ENCODE data around the gene PLXNB1.

The PLXNB1 gene

DNA sequence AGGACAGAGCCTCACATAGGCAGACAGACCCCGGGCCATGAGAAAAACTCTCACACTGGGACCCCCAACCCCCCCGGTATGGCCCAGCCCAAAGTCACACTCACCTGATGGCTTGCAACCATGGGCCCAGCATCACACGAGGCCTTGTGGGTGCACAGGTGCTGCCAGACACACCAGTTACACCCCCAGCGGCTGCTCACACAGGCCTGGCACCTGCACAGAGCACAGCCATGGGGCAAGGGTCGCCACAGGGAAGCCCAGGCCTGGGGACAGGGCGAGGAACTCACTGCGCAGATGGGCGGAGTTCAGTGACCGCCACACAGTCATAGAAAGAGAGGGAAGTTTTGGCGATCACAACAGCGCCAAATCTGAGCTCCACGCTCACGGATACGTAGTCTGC, 9.3 kb downstream of the PLXNB1 start:
- TF ChIP-seq EZH2 (IDR thresholded peaks at IDR 0.05) (no peak), POLR2AphosphoS5 (IDR thresholded peaks at IDR 0.05; ENCODE audit: borderline replicate concordance, low read depth, low read length) (no peak), FOXP2 (optimal IDR thresholded peaks at IDR 0.05; ENCODE audit: control extremely low read depth, extremely low read length, insufficient read depth) (no peak)
- no peak overlapping the region for H3K4me3 ChIP-seq
- no peak overlapping the region for H3K9ac ChIP-seq (ENCODE audit: insufficient read length)
- H3K9me3 ChIP-seq (ENCODE audit: low read depth, low read length): no peaks in the 10 kb centered on the region
- DNase-seq (ENCODE audit: low read depth, low spot score): no peak
- no peak overlapping the region for H3K27ac ChIP-seq
- H3K36me3 ChIP-seq (ENCODE audit: insufficient read depth, low read length): no peaks in the 10 kb centered on the region

DNA sequence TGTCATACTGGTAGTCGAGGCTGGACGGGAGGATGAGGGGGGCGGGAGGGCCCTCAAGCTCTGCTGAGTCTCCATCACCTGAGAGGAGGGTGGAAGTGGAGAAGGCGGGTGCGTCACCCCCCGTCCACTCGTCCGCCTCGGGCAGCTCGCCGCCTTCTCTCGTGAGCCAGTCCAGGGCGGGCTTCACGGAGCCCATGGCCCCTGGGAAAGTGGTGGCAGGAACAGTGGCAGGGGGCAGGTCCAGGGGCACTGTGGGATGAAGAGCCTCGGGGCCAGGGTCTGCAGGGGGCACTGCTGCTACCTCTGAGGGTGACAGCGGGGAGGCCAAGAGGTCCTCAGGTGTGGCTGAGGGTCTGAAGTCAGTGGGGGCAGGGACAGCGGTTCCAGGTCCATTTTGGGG, 10.3 kb downstream of the PLXNB1 start:
- Histone ChIP-seq H3K36me3 (ENCODE audit: insufficient read depth, low read length) (no peaks in the 10 kb centered on the region), H3K27ac (no peak overlapping the region), H3K9ac (ENCODE audit: insufficient read length) (no peak overlapping the region), H3K4me3 (no peak overlapping the region), H3K9me3 (ENCODE audit: low read depth, low read length) (no peaks in the 10 kb centered on the region)
- DNase-seq (ENCODE audit: low read depth, low spot score): no peak
- no peak for TF ChIP-seq FOXP2 (optimal IDR thresholded peaks at IDR 0.05; ENCODE audit: control extremely low read depth, extremely low read length, insufficient read depth)

- Histone ChIP-seq H3K4me3 (no peak overlapping the region), H3K36me3 (ENCODE audit: insufficient read depth, low read length) (no peaks in the 10 kb centered on the region), H3K9me3 (ENCODE audit: low read depth, low read length) (no peaks in the 10 kb centered on the region)
Observed at GRCh38 chr3:48419149-48419548, 10.7 kb downstream of the PLXNB1 start.

DNA sequence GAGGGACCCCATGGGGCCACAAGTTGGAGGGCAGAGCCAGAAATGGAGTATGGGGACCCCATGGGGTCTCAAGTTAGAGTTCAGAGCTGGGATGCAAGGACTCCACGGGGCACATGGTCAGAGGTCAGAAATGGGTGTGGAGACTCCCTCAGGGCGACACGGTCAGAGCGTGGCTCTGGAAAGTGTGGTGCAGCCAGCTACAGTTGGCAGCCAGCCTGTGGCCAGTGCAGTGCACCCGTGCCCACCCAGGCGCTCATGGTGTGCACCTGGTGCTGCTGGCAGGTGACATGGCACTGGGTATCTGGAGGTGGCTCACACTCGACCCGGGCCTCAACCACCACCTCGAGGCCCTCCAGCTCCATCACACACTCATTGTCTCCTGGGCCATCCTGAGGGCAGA, 11.2 kb downstream of the PLXNB1 start:
- Histone ChIP-seq H3K9ac (ENCODE audit: insufficient read length) (no peak overlapping the region), H3K27ac (no peak overlapping the region), H3K4me3 (no peak overlapping the region), H3K9me3 (ENCODE audit: low read depth, low read length) (no peaks in the 10 kb centered on the region), H3K36me3 (ENCODE audit: insufficient read depth, low read length) (no peaks in the 10 kb centered on the region)
- TF ChIP-seq FOXP2 (optimal IDR thresholded peaks at IDR 0.05; ENCODE audit: control extremely low read depth, extremely low read length, insufficient read depth) (no peak), EZH2 (IDR thresholded peaks at IDR 0.05) (no peak), POLR2AphosphoS5 (IDR thresholded peaks at IDR 0.05; ENCODE audit: borderline replicate concordance, low read depth, low read length) (no peak)
- no peak for DNase-seq (ENCODE audit: low read depth, low spot score)

More at GRCh38 chr3:48419149-48419548, 10.7 kb downstream of the PLXNB1 start:
- H3K27ac ChIP-seq: no peak overlapping the region
- TF ChIP-seq FOXP2 (optimal IDR thresholded peaks at IDR 0.05; ENCODE audit: control extremely low read depth, extremely low read length, insufficient read depth) (no peak), EZH2 (IDR thresholded peaks at IDR 0.05) (no peak), POLR2AphosphoS5 (IDR thresholded peaks at IDR 0.05; ENCODE audit: borderline replicate concordance, low read depth, low read length) (no peak)
- no peak for DNase-seq (ENCODE audit: low read depth, low spot score)
- H3K9ac ChIP-seq (ENCODE audit: insufficient read length): no peak overlapping the region

GRCh38 chr3:48418140-48418539, 11.7 kb downstream of the PLXNB1 start:
- no peak overlapping the region for H3K4me3 ChIP-seq
- no peak for DNase-seq (ENCODE audit: low read depth, low spot score)
- H3K36me3 ChIP-seq (ENCODE audit: insufficient read depth, low read length): no peaks in the 10 kb centered on the region
- no peaks in the 10 kb centered on the region for H3K9me3 ChIP-seq (ENCODE audit: low read depth, low read length)
- no peak overlapping the region for H3K9ac ChIP-seq (ENCODE audit: insufficient read length)
- H3K27ac ChIP-seq: no peak overlapping the region
- no peak for TF ChIP-seq EZH2 (IDR thresholded peaks at IDR 0.05)
- TF ChIP-seq FOXP2 (optimal IDR thresholded peaks at IDR 0.05; ENCODE audit: control extremely low read depth, extremely low read length, insufficient read depth): no peak
- no peak for TF ChIP-seq POLR2AphosphoS5 (IDR thresholded peaks at IDR 0.05; ENCODE audit: borderline replicate concordance, low read depth, low read length)

- Histone ChIP-seq H3K9me3 (ENCODE audit: low read depth, low read length) (no peaks in the 10 kb centered on the region), H3K27ac (no peak overlapping the region), H3K4me3 (no peak overlapping the region), H3K36me3 (ENCODE audit: insufficient read depth, low read length) (no peaks in the 10 kb centered on the region), H3K9ac (ENCODE audit: insufficient read length) (no peak overlapping the region)
- no peak for DNase-seq (ENCODE audit: low read depth, low spot score)
- TF ChIP-seq POLR2AphosphoS5 (IDR thresholded peaks at IDR 0.05; ENCODE audit: borderline replicate concordance, low read depth, low read length) (no peak), FOXP2 (optimal IDR thresholded peaks at IDR 0.05; ENCODE audit: control extremely low read depth, extremely low read length, insufficient read depth) (no peak), EZH2 (IDR thresholded peaks at IDR 0.05) (no peak)
Observed at GRCh38 chr3:48417529-48418108, 12.3 kb downstream of the PLXNB1 start.

DNA sequence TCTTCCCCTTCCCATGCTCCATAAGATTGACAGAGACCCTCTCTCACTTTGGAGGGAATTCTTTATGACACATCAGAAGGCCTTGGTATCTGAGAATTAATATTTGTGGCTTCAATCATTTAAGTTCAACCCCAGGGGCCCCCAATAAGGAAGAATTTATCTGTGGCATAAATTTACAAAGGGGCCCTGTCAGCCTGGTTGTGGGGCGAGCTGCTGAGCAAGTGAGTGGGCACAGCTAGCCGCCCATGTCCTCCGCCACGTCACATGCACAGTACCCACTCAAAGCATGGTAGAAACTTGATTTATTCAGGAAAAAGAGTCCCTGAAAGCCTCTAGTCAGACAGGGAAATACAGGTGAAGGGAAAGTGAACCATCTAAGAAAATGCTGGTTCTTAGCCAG, 13.3 kb downstream of the PLXNB1 start:
- H3K36me3 ChIP-seq (ENCODE audit: insufficient read depth, low read length): no peaks in the 10 kb centered on the region
- no peak overlapping the region for H3K4me3 ChIP-seq
- H3K9ac ChIP-seq (ENCODE audit: insufficient read length): no peak overlapping the region
- TF ChIP-seq POLR2AphosphoS5 (IDR thresholded peaks at IDR 0.05; ENCODE audit: borderline replicate concordance, low read depth, low read length) (no peak), FOXP2 (optimal IDR thresholded peaks at IDR 0.05; ENCODE audit: control extremely low read depth, extremely low read length, insufficient read depth) (no peak), EZH2 (IDR thresholded peaks at IDR 0.05) (no peak)
- no peaks in the 10 kb centered on the region for H3K9me3 ChIP-seq (ENCODE audit: low read depth, low read length)
- no peak for DNase-seq (ENCODE audit: low read depth, low spot score)
- no peak overlapping the region for H3K27ac ChIP-seq

- no peak for DNase-seq (ENCODE audit: low read depth, low spot score)
Observed at GRCh38 chr3:48416091-48416505, 13.8 kb downstream of the PLXNB1 start.

More at GRCh38 chr3:48416091-48416505, 13.8 kb downstream of the PLXNB1 start:
- no peak overlapping the region for H3K9ac ChIP-seq (ENCODE audit: insufficient read length)
- H3K36me3 ChIP-seq (ENCODE audit: insufficient read depth, low read length): no peaks in the 10 kb centered on the region
- TF ChIP-seq FOXP2 (optimal IDR thresholded peaks at IDR 0.05; ENCODE audit: control extremely low read depth, extremely low read length, insufficient read depth): no peak
- no peak for TF ChIP-seq POLR2AphosphoS5 (IDR thresholded peaks at IDR 0.05; ENCODE audit: borderline replicate concordance, low read depth, low read length)
- TF ChIP-seq EZH2 (IDR thresholded peaks at IDR 0.05): no peak
- H3K9me3 ChIP-seq (ENCODE audit: low read depth, low read length): no peaks in the 10 kb centered on the region
- H3K27ac ChIP-seq: no peak overlapping the region
- H3K4me3 ChIP-seq: no peak overlapping the region
